ENCODE measurements around the gene ROBO1.

Gene ROBO1

GRCh38 chr3:78875436-78875835 lies 892.4 kb downstream of the ROBO1 start:
- DNase-seq (ENCODE audit: low read depth), result no peak

- DNase-seq (ENCODE audit: low read depth), result no peak
Measured at GRCh38 chr3:78873641-78874040, 894.2 kb downstream of the ROBO1 start.

DNA sequence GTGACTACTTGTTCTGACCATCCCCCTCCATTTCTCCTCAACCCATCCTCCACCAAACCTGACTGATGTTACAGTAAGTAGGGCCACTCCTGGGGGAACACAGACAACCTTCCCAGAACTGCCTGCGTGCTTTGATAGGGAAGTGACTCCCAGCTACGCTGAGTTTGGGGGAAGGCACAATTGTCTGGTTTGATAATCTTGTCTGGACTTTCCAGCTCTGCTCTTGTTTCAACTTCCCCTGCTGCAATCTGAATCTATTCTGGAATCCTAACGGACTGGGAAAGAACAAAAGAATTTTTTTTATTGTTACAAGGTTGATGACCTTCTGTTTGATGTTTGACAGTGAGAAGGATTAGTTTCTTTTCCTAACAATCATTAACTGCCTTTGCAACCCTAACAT lies 895.6 kb downstream of the ROBO1 start:
- DNase-seq (ENCODE audit: low read depth), result no peak

DNA sequence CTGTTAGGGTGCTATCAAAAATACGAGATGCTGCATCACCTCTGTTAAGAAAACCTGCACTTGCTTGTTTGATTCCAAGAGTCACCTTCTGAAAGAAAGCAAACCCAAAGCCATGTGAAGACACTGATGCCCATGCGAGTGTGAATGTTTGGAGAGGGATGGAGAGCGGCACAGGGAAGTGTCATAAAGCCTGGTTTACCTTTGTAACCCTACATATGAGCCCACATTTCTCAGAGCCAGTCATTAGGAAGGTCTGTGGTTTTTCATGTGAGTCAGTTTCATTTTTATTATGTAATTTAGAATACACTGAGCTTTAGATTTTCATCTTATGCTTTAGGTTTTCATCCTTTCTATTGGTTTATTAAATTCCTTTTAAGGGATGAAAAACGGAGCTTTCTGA lies 896.8 kb downstream of the ROBO1 start:
- no peak for DNase-seq (ENCODE audit: low read depth)

DNA sequence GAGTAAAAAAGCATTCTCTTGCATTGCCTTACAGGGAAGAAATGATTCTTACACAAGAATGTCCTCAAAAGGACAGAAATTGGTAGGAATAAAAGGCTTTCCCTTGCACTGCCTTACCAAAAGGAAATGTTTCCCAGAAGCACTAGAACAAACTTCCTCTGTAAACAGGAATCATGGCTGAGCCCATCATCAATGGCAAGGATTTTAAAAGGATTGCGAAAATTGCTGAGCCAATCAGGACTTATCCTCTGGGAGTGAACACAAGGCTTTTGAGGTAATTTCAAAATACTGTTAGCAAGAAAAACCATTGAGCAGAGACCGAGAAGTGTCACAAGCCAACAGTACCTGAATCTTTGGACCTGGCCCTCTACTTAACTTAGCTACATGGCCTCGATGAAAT lies 897.3 kb downstream of the ROBO1 start:
- no peak for DNase-seq (ENCODE audit: low read depth)

- DNase-seq (ENCODE audit: low read depth), result no peak
Measured at GRCh38 chr3:78868570-78868969, 899.2 kb downstream of the ROBO1 start.

GRCh38 chr3:78867409-78868372 lies 900.1 kb downstream of the ROBO1 start:
- DNase-seq (ENCODE audit: low read depth), result no peak

GRCh38 chr3:78863306-78864203 lies 904.2 kb downstream of the ROBO1 start:
- DNase-seq (ENCODE audit: low read depth), result no peak

- no peak for DNase-seq (ENCODE audit: low read depth)
Measured at GRCh38 chr3:78861156-78861555, 906.6 kb downstream of the ROBO1 start.

- DNase-seq (ENCODE audit: low read depth), result no peak
Measured at GRCh38 chr3:78860567-78860966, 907.2 kb downstream of the ROBO1 start.

DNA sequence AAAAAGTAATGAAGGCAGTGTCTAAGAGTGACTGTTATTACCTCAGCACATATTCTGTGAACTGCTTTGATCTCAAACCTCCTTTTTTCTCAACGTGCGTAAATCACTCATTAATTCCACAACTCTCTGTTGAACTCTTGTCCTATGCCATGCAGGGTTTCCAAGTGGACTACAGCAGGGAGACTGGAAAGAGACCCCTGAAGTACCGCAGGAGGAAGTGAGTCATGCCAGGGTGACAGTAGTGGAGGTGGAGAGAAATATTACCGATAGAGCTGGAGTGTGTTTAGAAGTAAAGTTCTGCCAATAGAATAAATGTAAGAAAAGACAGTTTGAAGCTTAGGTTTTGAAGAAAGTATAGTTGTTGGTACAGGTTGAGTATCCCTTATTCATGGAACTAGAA lies 908.9 kb downstream of the ROBO1 start:
- no peak for DNase-seq (ENCODE audit: low read depth)

- no peak for DNase-seq (ENCODE audit: low read depth)
Measured at GRCh38 chr3:78858174-78858573, 909.6 kb downstream of the ROBO1 start.

GRCh38 chr3:78857494-78858111 lies 910.2 kb downstream of the ROBO1 start:
- DNase-seq (ENCODE audit: low read depth), result no peak

DNA sequence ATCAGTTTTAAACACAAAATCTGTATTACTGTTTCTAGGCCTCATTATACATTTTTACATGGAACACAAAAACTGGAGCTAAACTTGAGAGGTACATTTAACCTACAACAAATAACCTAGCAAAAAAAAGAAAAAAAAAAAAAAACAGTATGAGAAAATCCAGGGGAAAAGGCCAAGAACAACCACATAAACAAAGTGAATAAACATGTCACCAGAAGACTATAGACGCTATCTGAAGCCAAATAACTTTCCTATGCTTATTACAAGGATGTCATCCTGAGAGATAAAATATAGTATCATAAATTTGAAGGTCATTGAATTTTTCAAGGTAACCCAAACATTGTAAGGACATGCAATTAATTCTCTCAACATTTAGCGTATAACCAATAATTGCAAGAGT lies 911.6 kb downstream of the ROBO1 start:
- DNase-seq (ENCODE audit: low read depth), result no peak

DNA sequence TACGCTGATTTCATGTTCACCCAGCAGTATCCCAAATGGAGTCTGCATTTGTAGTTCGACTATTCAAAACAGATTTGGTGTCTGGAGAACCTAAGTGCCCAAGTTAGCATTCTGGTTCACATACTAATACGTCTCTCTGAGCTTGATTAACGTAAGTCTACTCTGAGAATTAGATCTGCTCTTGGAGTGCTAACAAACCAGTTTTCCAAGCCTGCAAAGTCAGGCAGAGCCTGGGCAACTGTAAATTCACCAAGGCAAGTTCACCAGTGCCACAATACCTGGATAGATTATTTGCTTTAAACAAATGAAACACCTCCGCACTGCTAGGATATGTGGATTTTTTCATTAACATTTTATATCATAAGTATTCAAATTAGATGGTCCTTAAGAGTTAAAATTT lies 912.6 kb downstream of the ROBO1 start:
- DNase-seq (ENCODE audit: low read depth), result no peak

DNA sequence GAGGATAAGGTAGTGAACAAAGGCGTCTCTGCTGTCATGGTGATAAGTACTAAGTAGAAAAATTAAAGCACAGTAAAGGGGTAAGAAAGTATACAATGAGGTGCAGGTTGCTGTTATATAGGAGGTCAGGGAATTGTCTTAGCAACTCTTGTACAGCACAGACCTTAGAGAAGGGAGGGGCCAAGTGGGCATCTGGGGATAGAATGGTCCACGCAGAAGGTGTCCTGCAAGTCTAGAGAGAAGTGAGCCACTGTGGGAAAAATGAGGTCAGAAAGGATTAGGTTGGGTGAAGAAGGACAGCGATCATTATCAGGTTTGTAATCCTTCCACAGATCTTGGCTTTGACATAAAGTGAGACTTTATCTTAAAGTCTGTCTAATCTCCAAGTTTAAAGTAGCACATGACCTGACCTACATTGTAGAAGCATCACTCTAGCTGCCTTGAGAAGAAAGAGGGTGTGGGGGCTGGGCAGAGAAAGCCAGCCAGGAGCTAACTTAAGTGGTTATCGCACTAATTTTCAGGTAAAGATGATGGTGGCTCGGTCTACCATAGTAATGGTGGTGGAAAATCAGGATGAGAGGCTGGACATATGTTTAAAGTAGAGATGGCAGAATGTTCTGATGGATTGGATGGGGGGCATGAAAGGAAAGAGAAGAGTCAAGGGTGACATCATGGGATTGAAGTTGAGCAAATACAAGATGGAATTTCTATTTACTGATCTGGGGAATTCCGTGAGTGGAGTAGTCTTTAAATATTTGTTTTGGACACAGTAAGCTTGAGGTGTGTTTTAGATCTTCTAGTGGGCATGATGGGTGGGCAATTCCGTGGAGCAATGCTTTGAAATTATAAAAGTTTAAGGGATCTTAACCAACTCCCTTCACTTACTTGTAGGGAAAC lies 919.2 kb downstream of the ROBO1 start:
- no peak for DNase-seq (ENCODE audit: low read depth)

- DNase-seq (ENCODE audit: low read depth), result no peak
Measured at GRCh38 chr3:78847603-78848002, 920.2 kb downstream of the ROBO1 start.

DNA sequence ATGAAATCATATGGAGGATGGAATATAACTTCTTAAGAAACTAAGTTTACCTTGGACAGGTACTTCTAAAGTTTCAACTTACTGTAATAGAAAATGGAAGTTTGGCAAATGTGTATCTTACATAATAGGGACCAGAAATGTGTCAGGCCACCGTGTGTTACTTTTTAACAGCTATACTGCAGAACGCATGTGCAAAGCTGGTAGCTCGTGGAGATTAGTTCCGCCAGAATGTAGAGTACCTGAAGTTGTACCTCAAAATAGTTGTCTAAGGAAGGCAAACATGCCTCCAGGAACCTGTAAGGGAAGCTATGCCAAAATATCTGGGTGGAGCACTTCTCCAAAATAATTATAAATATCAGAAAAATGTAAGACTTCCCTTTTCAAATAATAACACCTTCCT lies 920.6 kb downstream of the ROBO1 start:
- DNase-seq (ENCODE audit: low read depth), result no peak

DNA sequence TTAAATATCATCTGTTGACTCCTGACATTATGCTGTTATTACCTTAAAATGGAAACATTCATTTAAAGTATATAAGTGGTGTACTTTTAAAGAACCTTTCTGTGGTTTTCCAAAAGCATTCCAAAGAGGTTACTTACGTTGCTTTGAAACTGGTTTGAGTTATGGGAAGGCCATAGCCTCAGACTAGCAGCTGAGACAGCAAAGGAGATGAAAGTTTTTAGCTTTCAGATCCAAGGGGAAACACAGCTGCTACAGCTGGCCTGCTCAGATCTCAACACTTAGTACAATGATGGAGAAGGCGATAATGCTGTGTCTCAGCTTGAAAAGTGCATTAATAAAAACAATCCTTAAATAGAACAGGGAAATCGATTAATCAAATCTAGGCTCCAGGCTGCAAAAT lies 921.1 kb downstream of the ROBO1 start:
- DNase-seq (ENCODE audit: low read depth), result no peak

DNA sequence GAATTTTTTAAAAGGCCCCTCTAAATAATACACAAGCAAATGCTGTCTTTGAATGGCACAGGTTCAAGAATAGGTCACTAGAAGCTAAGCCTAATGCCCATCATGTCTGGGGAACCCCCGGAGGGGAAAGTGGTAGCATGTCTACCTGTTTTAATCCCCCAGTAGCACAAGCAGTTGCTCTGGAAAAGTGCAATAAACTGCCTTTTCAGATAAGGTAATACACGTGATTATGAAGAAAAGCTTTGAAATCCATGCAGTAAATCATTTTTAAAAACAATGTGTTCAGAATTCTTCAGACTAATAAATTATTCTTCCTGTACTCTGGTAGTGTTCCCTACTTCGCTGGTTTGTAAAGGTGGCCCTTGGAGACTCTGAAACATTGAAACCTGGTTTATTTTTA lies 922.2 kb downstream of the ROBO1 start:
- DNase-seq (ENCODE audit: low read depth), result no peak

- DNase-seq (ENCODE audit: low read depth), result no peak
Measured at GRCh38 chr3:78844307-78844706, 923.5 kb downstream of the ROBO1 start.
